ENCODE data around the gene GATA3. TPM values are rescaled to one million over a fixed set of nuclear protein-coding genes. Genes with fewer than 3 reads are reported as not detected.

GATA3 gene
- total RNA-seq, 3 donors from 2014 or later, result 0.48 to 36.4 (median 28.2) TPM

- no peaks in the 10 kb centered on the region for H3K36me3 ChIP-seq
- no peaks in the 10 kb centered on the region for H3K27me3 ChIP-seq
- H3K4me1 ChIP-seq, result no peaks in the 10 kb centered on the region
- TF ChIP-seq POLR2AphosphoS5 (IDR thresholded peaks at IDR 0.05) (no peak), POLR2A (IDR thresholded peaks at IDR 0.05) (no peak), CTCF (IDR thresholded peaks at IDR 0.05) (no peak)
- DNase-seq (ENCODE audit: low spot score in 2 of 2), result no peak
- H3K27ac ChIP-seq, result no peak overlapping the region
- no peaks in the 10 kb centered on the region for H3K9me3 ChIP-seq
- intact Hi-C loops (cut with DNase I; ENCODE audit: low total_unique reads), result no loop called here
- H3K4me3 ChIP-seq, result no peak overlapping the region
Measured at GRCh38 chr10:8084799-8085198, 30.3 kb downstream of the GATA3 start.

DNA sequence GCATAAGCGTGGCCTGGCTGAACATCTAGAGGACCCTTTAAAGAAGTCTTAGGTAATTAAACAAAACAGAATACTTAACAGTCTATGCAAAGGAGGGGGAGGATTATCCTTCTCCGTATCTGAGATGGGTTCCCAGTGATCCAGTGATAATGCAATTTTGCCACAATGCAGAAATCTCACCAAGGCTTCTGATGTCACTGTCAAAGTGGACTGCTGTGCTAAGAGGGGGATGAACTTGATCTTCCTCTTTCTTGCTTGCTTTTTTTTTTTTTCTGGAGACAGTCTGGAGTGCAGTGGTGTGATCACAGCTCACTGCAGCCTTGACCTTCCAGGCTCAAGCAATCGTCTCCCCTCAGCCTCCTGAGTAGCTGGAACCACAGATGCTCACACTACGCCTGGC is 30.8 kb downstream of the GATA3 start:
- TF ChIP-seq POLR2A (IDR thresholded peaks at IDR 0.05) (no peak), POLR2AphosphoS5 (IDR thresholded peaks at IDR 0.05) (no peak), CTCF (IDR thresholded peaks at IDR 0.05) (no peak)
- Histone ChIP-seq H3K4me3 (no peak overlapping the region), H3K27ac (no peak overlapping the region), H3K27me3 (no peaks in the 10 kb centered on the region), H3K9me3 (no peaks in the 10 kb centered on the region), H3K36me3 (no peaks in the 10 kb centered on the region), H3K4me1 (no peaks in the 10 kb centered on the region)
- intact Hi-C loops (cut with DNase I; ENCODE audit: low total_unique reads), result no loop called here
- no peak for DNase-seq (ENCODE audit: low spot score in 2 of 2)

DNA sequence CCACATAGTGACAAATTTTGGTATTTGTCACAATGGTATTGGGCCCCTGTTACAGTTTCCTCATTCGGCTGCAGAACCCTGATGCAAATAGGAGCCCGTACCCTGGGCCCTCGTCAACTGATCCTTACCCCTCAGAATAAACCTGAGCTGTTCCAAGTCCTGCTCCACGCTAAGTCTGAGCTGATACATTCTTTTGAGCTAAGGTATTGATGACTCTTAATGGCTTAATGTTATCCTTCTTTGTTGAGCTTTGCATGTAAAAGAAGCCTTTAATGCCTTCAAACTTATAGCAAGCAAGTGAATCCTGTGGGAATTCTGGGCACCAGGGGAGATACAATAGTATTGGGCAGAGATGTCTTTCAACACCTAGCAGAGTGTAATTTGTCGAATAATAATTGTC is 31.8 kb downstream of the GATA3 start:
- Histone ChIP-seq H3K36me3 (no peaks in the 10 kb centered on the region), H3K4me1 (no peaks in the 10 kb centered on the region), H3K27me3 (no peaks in the 10 kb centered on the region), H3K9me3 (no peaks in the 10 kb centered on the region), H3K27ac (no peak overlapping the region), H3K4me3 (no peak overlapping the region)
- intact Hi-C loops (cut with DNase I; ENCODE audit: low total_unique reads), result no loop called here
- TF ChIP-seq POLR2AphosphoS5 (IDR thresholded peaks at IDR 0.05), result no peak
- TF ChIP-seq CTCF (IDR thresholded peaks at IDR 0.05), result no peak
- no peak for TF ChIP-seq POLR2A (IDR thresholded peaks at IDR 0.05)
- no peak for DNase-seq (ENCODE audit: low spot score in 2 of 2)

- Histone ChIP-seq H3K36me3 (no peaks in the 10 kb centered on the region), H3K9me3 (no peaks in the 10 kb centered on the region), H3K27me3 (no peaks in the 10 kb centered on the region), H3K27ac (no peak overlapping the region), H3K4me1 (no peaks in the 10 kb centered on the region), H3K4me3 (no peak overlapping the region)
- TF ChIP-seq CTCF (IDR thresholded peaks at IDR 0.05) (no peak), POLR2AphosphoS5 (IDR thresholded peaks at IDR 0.05) (no peak), POLR2A (IDR thresholded peaks at IDR 0.05) (no peak)
- intact Hi-C loops (cut with DNase I; ENCODE audit: low total_unique reads), result no loop called here
- no peak for DNase-seq (ENCODE audit: low spot score in 2 of 2)
Measured at GRCh38 chr10:8088504-8088903, 34.0 kb downstream of the GATA3 start.

- intact Hi-C loops (cut with DNase I; ENCODE audit: low total_unique reads), result no loop called here
Measured at GRCh38 chr10:8092428-8092827, 37.9 kb downstream of the GATA3 start.

More at GRCh38 chr10:8092428-8092827, 37.9 kb downstream of the GATA3 start:
- DNase-seq (ENCODE audit: low spot score in 2 of 2), result no peak
- TF ChIP-seq POLR2AphosphoS5 (IDR thresholded peaks at IDR 0.05) (no peak), CTCF (IDR thresholded peaks at IDR 0.05) (no peak), POLR2A (IDR thresholded peaks at IDR 0.05) (no peak)
- Histone ChIP-seq H3K27ac (no peak overlapping the region), H3K4me3 (no peak overlapping the region), H3K36me3 (no peaks in the 10 kb centered on the region), H3K27me3 (no peaks in the 10 kb centered on the region), H3K9me3 (no peaks in the 10 kb centered on the region), H3K4me1 (no peaks in the 10 kb centered on the region)

Data from breast epithelium (tissue), 4 donors.